H9 (cell line): ENCODE data around the gene ATCAY. TPM values are rescaled to one million over a fixed set of nuclear protein-coding genes. Genes with fewer than 3 reads are reported as not detected.

Experiments used
- DNase-seq: peaks from one replicate; pipeline ENCODE4 v3.0.0-alpha.2; 2017
- H2AFZ ChIP-seq: one replicate; pipeline ENCODE4 v1.6.1; 2013; ENCODE audit warnings: mild to moderate bottlenecking, low read length, control low read depth, moderate library complexity
- H2AK5ac ChIP-seq: 2 replicates; pipeline ENCODE4 v1.6.1; 2013; ENCODE audit warnings: low read length, control low read depth, mixed read lengths; ENCODE audit not compliant: insufficient read length
- H2BK120ac ChIP-seq: one replicate; pipeline ENCODE4 v1.6.1; 2013; ENCODE audit warnings: low read depth, mild to moderate bottlenecking, low read length, control low read depth, inconsistent platforms; ENCODE audit not compliant: poor library complexity, severe bottlenecking
- H2BK12ac ChIP-seq: 2 replicates; pipeline ENCODE4 v1.6.1; 2013; ENCODE audit warnings: low read length, control low read depth, mixed read lengths, low read depth; ENCODE audit not compliant: insufficient read length
- H2BK15ac ChIP-seq: 2 replicates; pipeline ENCODE4 v1.6.1; 2013; ENCODE audit warnings: low read depth, low read length, control low read depth
- H2BK20ac ChIP-seq: one replicate; pipeline ENCODE4 v1.6.1; 2013; ENCODE audit warnings: low read depth, mild to moderate bottlenecking, low read length, control low read depth, inconsistent platforms; ENCODE audit not compliant: poor library complexity, severe bottlenecking
- H2BK5ac ChIP-seq: 2 replicates; pipeline ENCODE4 v1.6.1; 2013; ENCODE audit warnings: low read length, control low read depth, mixed read lengths; ENCODE audit not compliant: insufficient read length
- H3K14ac ChIP-seq: 2 replicates; pipeline ENCODE4 v1.6.1; 2013; ENCODE audit warnings: low read length, control low read depth; ENCODE audit not compliant: insufficient read depth
- H3K18ac ChIP-seq: 2 replicates; pipeline ENCODE4 v1.6.1; 2013; ENCODE audit warnings: low read depth, mild to moderate bottlenecking, mixed read lengths, low read length, control low read depth; ENCODE audit not compliant: insufficient read length
- H3K23ac ChIP-seq: 2 replicates; pipeline ENCODE4 v1.6.1; 2013; ENCODE audit warnings: low read length, control low read depth, mixed read lengths, low read depth; ENCODE audit not compliant: insufficient read length
- H3K23me2 ChIP-seq: 2 replicates; pipeline ENCODE4 v1.6.1; 2013; ENCODE audit warnings: low read depth, mild to moderate bottlenecking, mixed read lengths, low read length, control low read depth; ENCODE audit not compliant: insufficient read length, poor library complexity, severe bottlenecking
- H3K27ac ChIP-seq: 2 replicates; pipeline ENCODE4 v1.5.1; 2013; ENCODE audit warnings: low read length, control low read depth, mixed read lengths, low read depth; ENCODE audit not compliant: insufficient read length
- H3K27me3 ChIP-seq: 2 replicates; pipeline ENCODE4 v1.6.1; 2013; ENCODE audit warnings: low read length, control low read depth, inconsistent platforms; ENCODE audit not compliant: insufficient read depth
- H3K4ac ChIP-seq: 2 replicates; pipeline ENCODE4 v1.6.1; 2013; ENCODE audit warnings: low read depth, mild to moderate bottlenecking, control low read depth, inconsistent platforms, low read length, moderate library complexity
- H3K4me1 ChIP-seq: 2 replicates; pipeline ENCODE4 v1.6.1; 2013; ENCODE audit warnings: low read length, control low read depth, inconsistent platforms; ENCODE audit not compliant: insufficient read depth
- H3K4me2 ChIP-seq: 2 replicates; pipeline ENCODE4 v1.6.1; 2013; ENCODE audit warnings: low read length, control low read depth, mixed read lengths; ENCODE audit not compliant: insufficient read length, insufficient read depth
- H3K56ac ChIP-seq: 2 replicates; pipeline ENCODE4 v1.6.1; 2013; ENCODE audit warnings: low read depth, mild to moderate bottlenecking, mixed read lengths, low read length, control low read depth; ENCODE audit not compliant: insufficient read length
- H3K79me1 ChIP-seq: 2 replicates; pipeline ENCODE4 v1.6.1; 2013; ENCODE audit warnings: low read depth, mild to moderate bottlenecking, moderate library complexity, low read length, control low read depth, inconsistent platforms; ENCODE audit not compliant: insufficient read depth, poor library complexity, severe bottlenecking
- H3K79me2 ChIP-seq: 2 replicates; pipeline ENCODE4 v1.6.1; 2013; ENCODE audit warnings: low read length, control low read depth, inconsistent platforms; ENCODE audit not compliant: insufficient read depth
- H3K9ac ChIP-seq: 2 replicates; pipeline ENCODE4 v1.6.1; 2013; ENCODE audit warnings: low read length, control low read depth, mixed read lengths; ENCODE audit not compliant: insufficient read length; ENCODE audit errors: extremely low read depth
- H3K9me3 ChIP-seq: one replicate; pipeline ENCODE4 v1.6.1; 2013; ENCODE audit warnings: low read depth, low read length, inconsistent platforms; ENCODE audit not compliant: control insufficient read depth
- H3T11ph ChIP-seq: one replicate; pipeline ENCODE4 v1.6.1; 2013; ENCODE audit warnings: mild to moderate bottlenecking, low read length, control low read depth, inconsistent platforms
- H4K20me1 ChIP-seq: one replicate; pipeline ENCODE4 v1.6.1; 2013; ENCODE audit not compliant: control insufficient read depth, insufficient read length, insufficient read depth
- H4K5ac ChIP-seq: 2 replicates; pipeline ENCODE4 v1.6.1; 2013; ENCODE audit warnings: low read depth, mild to moderate bottlenecking, mixed read lengths, low read length, control low read depth; ENCODE audit not compliant: insufficient read length
- H4K8ac ChIP-seq: replicated peaks from 2 replicates; pipeline ENCODE4 v1.6.1; 2013; ENCODE audit warnings: low read length, control low read depth, mixed read lengths, low read depth; ENCODE audit not compliant: insufficient read length
- H4K91ac ChIP-seq: 2 replicates; pipeline ENCODE4 v1.6.1; 2013; ENCODE audit warnings: low read depth, mild to moderate bottlenecking, moderate library complexity, mixed read lengths, low read length, control low read depth; ENCODE audit not compliant: insufficient read length
- H3K27ac Mint-ChIP-seq, 3 experiments: 2 replicates in 2 of 3; 3 replicates in 1 of 3; pipeline ENCODE4 v1.8.0; 2020 to 2021; ENCODE audit warnings: mixed read lengths in 3 of 3, mild to moderate bottlenecking in 1 of 3, moderate library complexity in 1 of 3
- H3K27me3 Mint-ChIP-seq: 2 replicates; pipeline ENCODE4 v1.8.0; 2021; ENCODE audit warnings: low read depth, mild to moderate bottlenecking, moderate library complexity, mixed read lengths
- H3K36me3 Mint-ChIP-seq, 3 experiments: 2 replicates in 2 of 3; 3 replicates in 1 of 3; pipeline ENCODE4 v1.8.0; 2020 to 2021; ENCODE audit warnings: low read depth in 3 of 3, mixed read lengths in 3 of 3; ENCODE audit not compliant: insufficient read depth in 1 of 3
- H3K4me1 Mint-ChIP-seq, 2 experiments: 2 replicates each; pipeline ENCODE4 v1.8.0; 2020; ENCODE audit warnings: mixed read lengths in 2 of 2
- H3K4me3 Mint-ChIP-seq, 2 experiments: 2 replicates in 1 of 2; 3 replicates in 1 of 2; pipeline ENCODE4 v1.8.0; 2020 to 2021; ENCODE audit warnings: mild to moderate bottlenecking in 2 of 2, mixed read lengths in 2 of 2, moderate library complexity in 1 of 2
- H3K9me3 Mint-ChIP-seq, 2 experiments: 2 replicates in 1 of 2; 3 replicates in 1 of 2; pipeline ENCODE4 v1.8.0; 2020; ENCODE audit warnings: mild to moderate bottlenecking in 2 of 2, mixed read lengths in 2 of 2, moderate library complexity in 1 of 2
- CTCF ChIP-seq: fragments of 200-600 bp; sonication (generic); conservative IDR thresholded peaks from 3 replicates; pipeline ENCODE4 v1.8.0; 2021; ENCODE audit warnings: antibody characterized with exemption, mild to moderate bottlenecking
- WGBS: extraction: QIAGEN DNeasy Blood & Tissue Kit; methylation state at CpG from one replicate; pipeline ENCODE4 v1.1.7; 2013; ENCODE audit warnings: missing lambda C conversion rate, low lambda C conversion rate, mixed read lengths; ENCODE audit not compliant: insufficient read length; ENCODE audit errors: extremely low coverage; 5-methylcytosine and 5-hydroxymethylcytosine counted together
- total RNA-seq: library from RNA; stranded (reverse); gene quantifications from 2 replicates; pipeline ENCODE4 v1.2.1, GENCODE V29; 2021

Gene ATCAY
- total RNA-seq, 1 experiment from 2014 or later: 12.2 TPM

GRCh38 chr19:3851254-3852176 is 29.0 kb upstream of the ATCAY start:
- Histone ChIP-seq H3K23ac (no peak overlapping the region), H3K4me1 (no peaks in the 10 kb centered on the region), H2AFZ (no peak overlapping the region), H3K14ac (no peak overlapping the region), H2BK12ac (no peak overlapping the region), H2BK120ac (no peak overlapping the region), H3K18ac (no peak overlapping the region), H3K9ac (no peak overlapping the region), H3K23me2 (no peaks in the 10 kb centered on the region), H2BK5ac (no peak overlapping the region), H4K8ac (no peak overlapping the region), H3K27ac (no peak overlapping the region), H3K79me1 (no peaks in the 10 kb centered on the region), H3K56ac (no peak overlapping the region), H3K4me2 (no peak overlapping the region), H2AK5ac (no peak overlapping the region), H3T11ph (no peak overlapping the region), H3K4ac (no peak overlapping the region), H3K9me3 (peaks cover 28% of the 10 kb centered on the region), H2BK15ac (no peak overlapping the region), H4K20me1 (no peaks in the 10 kb centered on the region), H4K91ac (no peak overlapping the region), H2BK20ac (no peak overlapping the region), H3K79me2 (no peaks in the 10 kb centered on the region), H3K27me3 (no peaks in the 10 kb centered on the region), H4K5ac (no peak overlapping the region)
- Mint-ChIP-seq H3K9me3 (peaks cover 34 to 45% of the 10 kb centered on the region in 2 experiments), H3K27me3 (no peaks in the 10 kb centered on the region), H3K27ac (no peak overlapping the region), H3K36me3 (peaks cover 40 to 57% (median 49%) of the 10 kb centered on the region in 3 experiments), H3K4me1 (no peaks in the 10 kb centered on the region), H3K4me3 (no peak overlapping the region)
- WGBS: no CpG with 5 or more reads among the region's 11 CpGs
- no peak for DNase-seq
- TF ChIP-seq CTCF: no peak
